Peyer's patch (tissue), 4 donors: ENCODE data around the gene EPS8L1. TPM values are rescaled to one million over a fixed set of nuclear protein-coding genes. Genes with fewer than 3 reads are reported as not detected.
"Not testable (repeated sequence)": the region's sequence is repeated elsewhere in the genome, so short reads cannot be mapped to it uniquely, and the experiment has no call there.

Source experiments
- DNase-seq, 3 donors: peaks; one replicate each; pipeline ENCODE4 v3.0.0-alpha.2; 2017 to 2019
- H3K27ac ChIP-seq, 4 donors: fragments of 200-600 bp; sonication (generic); one replicate each; pipeline ENCODE4 v1.5.1; 2016 to 2019
- H3K27me3 ChIP-seq, 2 donors: fragments of 200-600 bp; sonication (generic); one replicate each; pipeline ENCODE4 v1.5.1; 2019
- H3K36me3 ChIP-seq, 3 donors: fragments of 200-600 bp; sonication (generic); one replicate each; pipeline ENCODE4 v1.5.1; 2016 to 2019
- H3K4me1 ChIP-seq, 4 donors: fragments of 200-600 bp; sonication (generic); one replicate each; pipeline ENCODE4 v1.5.1; 2016 to 2019
- H3K4me3 ChIP-seq, 4 donors: fragments of 200-600 bp; sonication (generic); 1 replicate in 3 of 4; 2 replicates in 1 of 4; pipeline ENCODE4 v1.5.1; 2016 to 2019; ENCODE audit warnings: mild to moderate bottlenecking in 1 of 4
- H3K9me3 ChIP-seq, 4 donors: fragments of 200-600 bp; sonication (generic); one replicate each; pipeline ENCODE4 v1.5.1; 2016 to 2019; ENCODE audit warnings: mild to moderate bottlenecking in 1 of 4
- POLR2A ChIP-seq, 2 donors: fragments of 450-650 bp; IDR thresholded peaks; one replicate each; pipeline ENCODE4 v1.5.1; 2017; ENCODE audit warnings: antibody characterized with exemption in 2 of 2, mild to moderate bottlenecking in 2 of 2, moderate library complexity in 2 of 2
- total RNA-seq, 4 donors: library from RNA; depleted of rRNA; stranded (reverse); fragments of >200 nt; gene quantifications; one replicate each; pipeline ENCODE4 v1.1.0, GENCODE V29; 2016
- TF ChIP-seq, protein P1 (sequence below), 6 experiments: fragments of 450-650 bp in 4 of 6; fragments of 200-600 bp in 2 of 6; sonication (generic) in 1 of 6; IDR thresholded peaks; one replicate each; pipeline ENCODE4 v1.5.1; 2017 to 2019; ENCODE audit warnings: antibody characterized with exemption in 6 of 6, mild to moderate bottlenecking in 3 of 6, moderate library complexity in 1 of 6

The EPS8L1 gene
- 10 to 100 TPM in 3 of 4 donors, 1 to 10 TPM in 1; 5.0 to 43.8 (median 23.1) TPM for total RNA-seq

DNA sequence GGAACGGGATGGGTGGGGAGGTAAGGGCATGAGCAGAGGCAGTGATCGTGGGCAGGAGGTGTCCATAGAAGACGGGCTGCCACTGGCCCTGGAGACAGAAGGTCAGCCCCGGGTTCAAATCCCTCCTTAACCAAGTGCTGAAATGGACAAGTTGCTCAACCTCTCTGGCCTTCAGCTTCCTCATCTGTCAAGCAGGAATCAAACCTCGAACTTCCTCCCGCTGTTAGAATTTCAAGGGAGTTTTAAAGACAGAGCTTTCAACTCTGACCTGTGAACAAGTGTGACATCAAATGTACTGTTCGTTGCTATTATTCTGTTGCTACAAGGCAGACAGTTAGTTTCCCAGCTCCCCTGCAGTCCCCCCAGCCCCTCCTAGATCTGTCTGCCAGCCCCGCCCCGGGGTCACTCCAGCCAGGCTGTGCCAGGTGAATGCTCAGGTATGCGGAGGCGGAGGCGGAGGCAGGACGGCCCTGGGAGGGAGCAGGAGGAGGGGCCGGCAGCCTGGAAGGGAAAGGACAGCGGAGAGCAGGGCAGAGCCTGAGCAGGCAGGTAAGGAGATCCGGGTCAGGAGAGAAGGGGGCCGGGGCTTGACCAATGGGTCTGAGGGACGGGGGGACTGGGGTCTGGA, at the start of gene EPS8L1:
Gene EPS8L1 (plus strand): TSS at position 499 of the 628 bp plus-strand sequence. CDS start 576 bp downstream, outside the sequence.
- Histone ChIP-seq H3K27me3 (no peaks in the 10 kb centered on the region), H3K27ac (peak within 1 kb of the TSS in 1 of 4 donors; percentile 64), H3K4me3 (peak within 1 kb of the TSS in 1 of 4 donors; percentile 43), H3K9me3 (peaks cover 0 to 5% (median 0%) of the 10 kb centered on the region in 4 donors), H3K36me3 (no peaks in the 10 kb centered on the region), H3K4me1 (peaks cover 0 to 6% (median 4%) of the 10 kb centered on the region in 4 donors)
- TF ChIP-seq POLR2A (IDR thresholded peaks at IDR 0.05) = peak in 1 of 2 donors; percentile 62
- TF ChIP-seq, protein P1, sequence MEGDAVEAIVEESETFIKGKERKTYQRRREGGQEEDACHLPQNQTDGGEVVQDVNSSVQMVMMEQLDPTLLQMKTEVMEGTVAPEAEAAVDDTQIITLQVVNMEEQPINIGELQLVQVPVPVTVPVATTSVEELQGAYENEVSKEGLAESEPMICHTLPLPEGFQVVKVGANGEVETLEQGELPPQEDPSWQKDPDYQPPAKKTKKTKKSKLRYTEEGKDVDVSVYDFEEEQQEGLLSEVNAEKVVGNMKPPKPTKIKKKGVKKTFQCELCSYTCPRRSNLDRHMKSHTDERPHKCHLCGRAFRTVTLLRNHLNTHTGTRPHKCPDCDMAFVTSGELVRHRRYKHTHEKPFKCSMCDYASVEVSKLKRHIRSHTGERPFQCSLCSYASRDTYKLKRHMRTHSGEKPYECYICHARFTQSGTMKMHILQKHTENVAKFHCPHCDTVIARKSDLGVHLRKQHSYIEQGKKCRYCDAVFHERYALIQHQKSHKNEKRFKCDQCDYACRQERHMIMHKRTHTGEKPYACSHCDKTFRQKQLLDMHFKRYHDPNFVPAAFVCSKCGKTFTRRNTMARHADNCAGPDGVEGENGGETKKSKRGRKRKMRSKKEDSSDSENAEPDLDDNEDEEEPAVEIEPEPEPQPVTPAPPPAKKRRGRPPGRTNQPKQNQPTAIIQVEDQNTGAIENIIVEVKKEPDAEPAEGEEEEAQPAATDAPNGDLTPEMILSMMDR (IDR thresholded peaks at IDR 0.05) = no peak
- peak in 2 of 3 donors; percentile 79 to 85 for DNase-seq

DNA sequence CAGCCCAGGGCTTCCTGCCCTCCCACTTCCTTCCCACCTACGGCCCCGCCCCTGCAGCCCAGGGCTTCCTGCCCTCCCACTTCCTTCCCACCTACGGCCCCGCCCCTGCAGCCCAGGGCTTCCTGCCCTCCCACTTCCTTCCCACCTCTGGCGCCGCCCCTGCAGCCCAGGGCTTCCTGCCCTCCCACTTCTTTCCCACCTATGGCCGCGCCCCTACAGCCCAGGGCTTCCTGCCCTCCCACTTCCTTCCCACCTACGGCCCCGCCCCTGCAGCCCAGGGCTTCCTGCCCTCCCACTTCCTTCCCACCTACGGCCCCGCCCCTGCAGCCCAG, 48.6 kb upstream of the EPS8L1 start:
- not testable (repeated sequence) for H3K27me3 ChIP-seq, H3K4me1 ChIP-seq, H3K27ac ChIP-seq, DNase-seq, H3K4me3 ChIP-seq, H3K9me3 ChIP-seq, H3K36me3 ChIP-seq

- Histone ChIP-seq H3K9me3 (no peaks in the 10 kb centered on the region), H3K4me3 (no peak overlapping the region), H3K27me3 (no peaks in the 10 kb centered on the region), H3K36me3 (no peaks in the 10 kb centered on the region), H3K4me1 (no peaks in the 10 kb centered on the region), H3K27ac (no peak overlapping the region)
- TF ChIP-seq, protein P1 (IDR thresholded peaks at IDR 0.05) = no peak
- TF ChIP-seq POLR2A (IDR thresholded peaks at IDR 0.05) = no peak
- DNase-seq = no peak
These were observed 48.0 kb upstream of the EPS8L1 start for GRCh38 chr19:55027472-55028337.

DNA sequence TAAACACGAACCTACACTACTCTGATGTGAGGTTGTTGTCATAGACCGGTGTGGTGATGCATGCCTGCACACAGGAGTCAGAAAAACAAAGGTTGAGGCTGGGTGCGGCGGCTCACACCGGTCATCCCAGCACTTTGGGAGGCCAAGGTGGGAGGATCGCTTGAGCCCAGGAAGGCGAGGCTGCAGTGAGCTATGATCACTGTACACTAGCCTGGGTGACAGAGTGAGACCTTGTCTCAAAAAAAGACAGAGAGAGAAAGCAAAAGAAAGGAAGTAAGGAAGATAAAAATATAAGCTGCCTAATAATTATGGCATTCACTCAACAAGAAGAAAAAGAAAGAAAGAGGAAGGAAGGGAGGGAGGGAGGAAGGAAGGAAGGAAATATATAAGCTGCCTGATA, 46.9 kb upstream of the EPS8L1 start:
- no peaks in the 10 kb centered on the region for H3K4me1 ChIP-seq
- H3K27ac ChIP-seq = no peak overlapping the region
- no peak for DNase-seq
- no peaks in the 10 kb centered on the region for H3K9me3 ChIP-seq
- no peaks in the 10 kb centered on the region for H3K27me3 ChIP-seq
- no peak overlapping the region for H3K4me3 ChIP-seq
- H3K36me3 ChIP-seq = no peaks in the 10 kb centered on the region
- TF ChIP-seq POLR2A (IDR thresholded peaks at IDR 0.05) = no peak
- TF ChIP-seq, protein P1 (IDR thresholded peaks at IDR 0.05) = no peak

GRCh38 chr19:55031178-55031577, 44.5 kb upstream of the EPS8L1 start:
- no peaks in the 10 kb centered on the region for H3K9me3 ChIP-seq
- no peak for DNase-seq
- H3K36me3 ChIP-seq = no peaks in the 10 kb centered on the region
- H3K27me3 ChIP-seq = no peaks in the 10 kb centered on the region
- no peak overlapping the region for H3K4me3 ChIP-seq
- H3K27ac ChIP-seq = no peak overlapping the region
- TF ChIP-seq, protein P1 (IDR thresholded peaks at IDR 0.05) = no peak
- TF ChIP-seq POLR2A (IDR thresholded peaks at IDR 0.05) = no peak
- H3K4me1 ChIP-seq = no peaks in the 10 kb centered on the region

DNA sequence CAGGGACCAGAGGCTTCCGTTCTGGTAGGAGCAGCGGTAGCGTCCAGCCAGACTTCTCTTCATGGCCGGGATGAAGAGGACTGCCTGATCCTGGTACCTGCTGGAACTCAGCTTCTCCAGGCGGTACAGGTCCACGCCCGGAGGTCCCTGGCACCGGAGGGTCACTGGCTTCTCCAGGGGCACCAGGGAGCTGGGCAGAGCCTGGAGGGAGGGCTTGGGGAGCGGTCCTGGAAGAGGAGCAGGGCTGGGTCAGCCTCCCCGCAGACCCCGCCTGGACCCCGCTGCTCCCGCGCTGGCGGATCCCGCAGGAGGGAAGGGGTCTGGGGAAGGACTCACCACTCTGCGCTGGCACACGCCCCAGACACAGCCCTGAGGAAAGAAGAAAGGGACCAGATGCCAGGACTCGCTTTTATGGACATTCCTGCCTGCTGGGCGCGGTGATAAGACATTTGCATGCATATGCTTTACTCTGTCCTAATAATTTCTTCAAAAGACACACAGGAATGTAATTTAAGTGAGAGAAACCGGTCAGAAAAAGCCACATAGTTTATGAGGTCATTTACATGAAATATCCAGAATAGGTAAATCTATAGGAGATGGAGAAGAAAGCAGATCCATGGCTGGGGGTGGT, 43.4 kb upstream of the EPS8L1 start:
- TF ChIP-seq, protein P1 (IDR thresholded peaks at IDR 0.05) = no peak
- no peak for TF ChIP-seq POLR2A (IDR thresholded peaks at IDR 0.05)
- Histone ChIP-seq H3K27ac (no peak overlapping the region), H3K4me1 (no peaks in the 10 kb centered on the region), H3K4me3 (no peak overlapping the region), H3K36me3 (no peaks in the 10 kb centered on the region), H3K27me3 (no peaks in the 10 kb centered on the region), H3K9me3 (no peaks in the 10 kb centered on the region)
- no peak for DNase-seq

DNA sequence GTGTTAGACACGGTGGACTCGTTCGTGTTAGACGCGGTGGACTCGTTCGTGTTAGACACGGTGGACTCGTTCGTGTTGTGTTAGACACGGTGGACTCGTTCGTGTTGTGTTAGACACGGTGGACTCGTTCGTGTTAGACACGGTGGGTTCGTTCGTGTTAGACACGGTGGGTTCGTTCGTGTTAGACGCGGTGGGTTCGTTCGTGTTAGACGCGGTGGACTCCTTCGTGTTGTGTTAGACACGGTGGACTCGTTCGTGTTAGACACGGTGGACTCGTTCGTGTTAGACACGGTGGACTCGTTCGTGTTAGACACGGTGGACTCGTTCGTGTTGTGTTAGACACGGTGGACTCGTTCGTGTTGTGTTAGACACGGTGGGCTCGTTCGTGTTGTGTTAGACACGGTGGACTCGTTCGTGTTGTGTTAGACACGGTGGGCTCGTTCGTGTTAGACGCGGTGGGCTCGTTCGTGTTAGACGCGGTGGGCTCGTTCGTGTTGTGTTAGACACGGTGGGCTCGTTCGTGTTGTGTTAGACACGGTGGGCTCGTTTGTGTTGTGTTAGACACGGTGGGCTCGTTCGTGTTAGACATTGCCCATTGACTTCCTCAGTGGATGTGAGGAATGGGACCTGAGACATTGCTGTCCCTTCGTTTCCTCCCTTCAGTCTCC, 42.6 kb upstream of the EPS8L1 start:
- H3K27ac ChIP-seq, H3K27me3 ChIP-seq, H3K4me3 ChIP-seq, H3K4me1 ChIP-seq, DNase-seq, H3K36me3 ChIP-seq, H3K9me3 ChIP-seq: not testable (repeated sequence)
